NCI-H2029 treated with DMSO at 0.1 percent for 48 hours (cell line): Measurements from ENCODE around the gene COX7A2.

Experiments used
- DNase-seq: peaks from one replicate; lab custom pipeline; 2025; lab: John Stamatoyannopoulos, UW

COX7A2 gene

GRCh38 chr6:75220357-75220756 lies 23.2 kb downstream of the COX7A2 start:
- DNase-seq = no peak

- no peak for DNase-seq
Measured at GRCh38 chr6:75219263-75219662, 24.3 kb downstream of the COX7A2 start.

- DNase-seq = no peak
Measured at GRCh38 chr6:75217193-75217592, 26.4 kb downstream of the COX7A2 start.

GRCh38 chr6:75215291-75215690 lies 28.3 kb downstream of the COX7A2 start:
- DNase-seq = no peak

GRCh38 chr6:75213732-75214131 lies 29.9 kb downstream of the COX7A2 start:
- no peak for DNase-seq

- DNase-seq = no peak
Measured at GRCh38 chr6:75213112-75213511, 30.5 kb downstream of the COX7A2 start.

- DNase-seq = no peak
Measured at GRCh38 chr6:75211920-75212590, 31.5 kb downstream of the COX7A2 start.

GRCh38 chr6:75210885-75211739 lies 32.5 kb downstream of the COX7A2 start:
- DNase-seq = peak; percentile 47

- no peak for DNase-seq
Measured at GRCh38 chr6:75209184-75209723, 34.3 kb downstream of the COX7A2 start.

GRCh38 chr6:75208298-75209183 lies 35.1 kb downstream of the COX7A2 start:
- peak; percentile 30 for DNase-seq

GRCh38 chr6:75206576-75207342 lies 36.8 kb downstream of the COX7A2 start:
- no peak for DNase-seq

GRCh38 chr6:75205776-75206575 lies 37.6 kb downstream of the COX7A2 start, which contains the start of gene COL12A1:
TSS of gene COL12A1 (minus strand) at chr6:75206053. CDS start at chr6:75202792, 3,261 bp downstream.
- no peak for DNase-seq

GRCh38 chr6:75204959-75205775 lies 38.4 kb downstream of the COX7A2 start:
- no peak for DNase-seq

- peak; percentile 24 for DNase-seq
Measured at GRCh38 chr6:75204217-75204958, 39.2 kb downstream of the COX7A2 start.

GRCh38 chr6:75203721-75204120 lies 39.9 kb downstream of the COX7A2 start:
- DNase-seq = no peak

GRCh38 chr6:75202676-75203131 lies 40.9 kb downstream of the COX7A2 start:
- DNase-seq = no peak

GRCh38 chr6:75201901-75202672 lies 41.5 kb downstream of the COX7A2 start:
- DNase-seq = no peak

- DNase-seq = no peak
Measured at GRCh38 chr6:75201021-75201420, 42.6 kb downstream of the COX7A2 start.
